ENCODE measurements around the gene PKD1.

GRCh38 chr16:2042171-2042985, 93.3 kb downstream of the PKD1 start:
- no peak for TF ChIP-seq POLR2A (IDR thresholded peaks at IDR 0.05; ENCODE audit: extremely low read depth, insufficient read length)
- TF ChIP-seq, protein P1, sequence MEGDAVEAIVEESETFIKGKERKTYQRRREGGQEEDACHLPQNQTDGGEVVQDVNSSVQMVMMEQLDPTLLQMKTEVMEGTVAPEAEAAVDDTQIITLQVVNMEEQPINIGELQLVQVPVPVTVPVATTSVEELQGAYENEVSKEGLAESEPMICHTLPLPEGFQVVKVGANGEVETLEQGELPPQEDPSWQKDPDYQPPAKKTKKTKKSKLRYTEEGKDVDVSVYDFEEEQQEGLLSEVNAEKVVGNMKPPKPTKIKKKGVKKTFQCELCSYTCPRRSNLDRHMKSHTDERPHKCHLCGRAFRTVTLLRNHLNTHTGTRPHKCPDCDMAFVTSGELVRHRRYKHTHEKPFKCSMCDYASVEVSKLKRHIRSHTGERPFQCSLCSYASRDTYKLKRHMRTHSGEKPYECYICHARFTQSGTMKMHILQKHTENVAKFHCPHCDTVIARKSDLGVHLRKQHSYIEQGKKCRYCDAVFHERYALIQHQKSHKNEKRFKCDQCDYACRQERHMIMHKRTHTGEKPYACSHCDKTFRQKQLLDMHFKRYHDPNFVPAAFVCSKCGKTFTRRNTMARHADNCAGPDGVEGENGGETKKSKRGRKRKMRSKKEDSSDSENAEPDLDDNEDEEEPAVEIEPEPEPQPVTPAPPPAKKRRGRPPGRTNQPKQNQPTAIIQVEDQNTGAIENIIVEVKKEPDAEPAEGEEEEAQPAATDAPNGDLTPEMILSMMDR (IDR thresholded peaks at IDR 0.05; ENCODE audit: low read depth, low read length), result no peak

Data from NB4 (cell line).